DND-41 (cell line): Measurements from ENCODE around the gene SEBOX.

Experiments
- ATAC-seq: fragments of 200-7000 bp; cut with Tn5 transposase; 3 replicates; pipeline ENCODE4 v1.9.1; 2021; ENCODE audit warnings: low read depth; ENCODE audit not compliant: insufficient read depth
- DNase-seq: peaks from one replicate; pipeline ENCODE4 v3.0.0-alpha.2; 2020
- H2AFZ ChIP-seq: 2 replicates; pipeline ENCODE4 v1.6.0; 2012; ENCODE audit warnings: low read depth, low read length
- H3K27ac ChIP-seq: 2 replicates; pipeline ENCODE4 v1.5.1; 2012; ENCODE audit warnings: low read length, inconsistent platforms
- H3K27me3 ChIP-seq: fragments of 200-600 bp; sonication (generic); 2 replicates; pipeline ENCODE4 v1.6.0; 2012; ENCODE audit warnings: low read length, mild to moderate bottlenecking, inconsistent platforms; ENCODE audit not compliant: insufficient read depth, poor library complexity
- H3K36me3 ChIP-seq: 2 replicates; pipeline ENCODE4 v1.5.1; 2012; ENCODE audit warnings: low read length, inconsistent platforms; ENCODE audit not compliant: insufficient read depth
- H3K4me1 ChIP-seq: 2 replicates; pipeline ENCODE4 v1.5.1; 2012; ENCODE audit warnings: mild to moderate bottlenecking, low read length; ENCODE audit not compliant: insufficient read depth
- H3K4me2 ChIP-seq: 2 replicates; pipeline ENCODE4 v1.6.0; 2012; ENCODE audit warnings: mild to moderate bottlenecking, moderate library complexity, low read length, inconsistent platforms; ENCODE audit not compliant: insufficient read depth
- H3K4me3 ChIP-seq, 2 experiments: fragments of 200-600 bp in 1 of 2; shearing (Covaris generic) in 1 of 2; 2 replicates each; pipeline ENCODE4 v1.5.1; 2012 to 2016; ENCODE audit warnings: inconsistent platforms in 2 of 2, low read length in 2 of 2, mild to moderate bottlenecking in 2 of 2, low read depth in 1 of 2, moderate library complexity in 1 of 2
- H3K79me2 ChIP-seq: 2 replicates; pipeline ENCODE4 v1.6.0; 2012; ENCODE audit warnings: low read length, inconsistent platforms; ENCODE audit not compliant: insufficient read depth
- H3K9ac ChIP-seq: 2 replicates; pipeline ENCODE4 v1.6.0; 2012; ENCODE audit warnings: low read depth, mild to moderate bottlenecking, inconsistent platforms, low read length, moderate library complexity
- H3K9me3 ChIP-seq: 2 replicates; pipeline ENCODE4 v1.5.1; 2012; ENCODE audit warnings: low read length, moderate library complexity, mild to moderate bottlenecking, inconsistent platforms; ENCODE audit not compliant: insufficient read depth, severe bottlenecking
- H4K20me1 ChIP-seq: 2 replicates; pipeline ENCODE4 v1.6.0; 2012; ENCODE audit warnings: low read length; ENCODE audit not compliant: insufficient read depth
- CTCF ChIP-seq: IDR thresholded peaks from 2 replicates; pipeline ENCODE4 v1.5.1; 2012; ENCODE audit warnings: borderline replicate concordance, low read length, moderate library complexity, mild to moderate bottlenecking; ENCODE audit not compliant: poor library complexity, severe bottlenecking; ENCODE audit errors: extremely low read depth
- EZH2 ChIP-seq: IDR thresholded peaks from 3 replicates; pipeline ENCODE4 v1.6.1; 2012; ENCODE audit warnings: borderline replicate concordance, low read depth, mild to moderate bottlenecking, moderate library complexity, low read length, inconsistent platforms; ENCODE audit not compliant: severe bottlenecking

The SEBOX gene

GRCh38 chr17:28390563-28390962, 25.6 kb upstream of the SEBOX start:
- no peak for TF ChIP-seq EZH2
- TF ChIP-seq CTCF, result no peak
- DNase-seq (no peak), ATAC-seq (no peak)
- Histone ChIP-seq H3K4me1 (peaks cover under 1% of the 10 kb centered on the region), H3K27me3 (no peaks in the 10 kb centered on the region), H3K4me2 (no peak overlapping the region), H3K27ac (no peak overlapping the region), H3K4me3 (no peak overlapping the region), H4K20me1 (no peaks in the 10 kb centered on the region), H3K79me2 (no peaks in the 10 kb centered on the region), H3K9me3 (no peaks in the 10 kb centered on the region), H3K36me3 (no peaks in the 10 kb centered on the region), H2AFZ (no peak overlapping the region), H3K9ac (no peak overlapping the region)

GRCh38 chr17:28390141-28390540, 25.1 kb upstream of the SEBOX start:
- no peak overlapping the region for H3K27ac ChIP-seq
- ATAC-seq, result no peak
- TF ChIP-seq CTCF (no peak), EZH2 (no peak)

GRCh38 chr17:28388106-28388505, 23.1 kb upstream of the SEBOX start:
- H3K36me3 ChIP-seq, result no peaks in the 10 kb centered on the region

More at GRCh38 chr17:28390141-28390540, 25.1 kb upstream of the SEBOX start:
- Histone ChIP-seq H3K27me3 (no peaks in the 10 kb centered on the region), H3K4me1 (peaks cover 5% of the 10 kb centered on the region), H3K4me3 (no peak overlapping the region), H3K36me3 (no peaks in the 10 kb centered on the region), H4K20me1 (no peaks in the 10 kb centered on the region), H3K9ac (no peak overlapping the region), H3K79me2 (no peaks in the 10 kb centered on the region), H2AFZ (no peak overlapping the region), H3K9me3 (no peaks in the 10 kb centered on the region), H3K4me2 (no peak overlapping the region)
- no peak for DNase-seq

More at GRCh38 chr17:28388106-28388505, 23.1 kb upstream of the SEBOX start:
- TF ChIP-seq EZH2, result no peak
- no peak for TF ChIP-seq CTCF
- Histone ChIP-seq H3K27me3 (no peaks in the 10 kb centered on the region), H3K79me2 (no peaks in the 10 kb centered on the region), H3K4me1 (peaks cover 21% of the 10 kb centered on the region), H3K4me3 (no peak overlapping the region), H3K9me3 (no peaks in the 10 kb centered on the region), H3K4me2 (no peak overlapping the region), H4K20me1 (no peaks in the 10 kb centered on the region), H2AFZ (no peak overlapping the region), H3K27ac (no peak overlapping the region), H3K9ac (no peak overlapping the region)
- no peak for ATAC-seq
- DNase-seq, result no peak
